ENCODE data around the gene MRGPRG.

DNA sequence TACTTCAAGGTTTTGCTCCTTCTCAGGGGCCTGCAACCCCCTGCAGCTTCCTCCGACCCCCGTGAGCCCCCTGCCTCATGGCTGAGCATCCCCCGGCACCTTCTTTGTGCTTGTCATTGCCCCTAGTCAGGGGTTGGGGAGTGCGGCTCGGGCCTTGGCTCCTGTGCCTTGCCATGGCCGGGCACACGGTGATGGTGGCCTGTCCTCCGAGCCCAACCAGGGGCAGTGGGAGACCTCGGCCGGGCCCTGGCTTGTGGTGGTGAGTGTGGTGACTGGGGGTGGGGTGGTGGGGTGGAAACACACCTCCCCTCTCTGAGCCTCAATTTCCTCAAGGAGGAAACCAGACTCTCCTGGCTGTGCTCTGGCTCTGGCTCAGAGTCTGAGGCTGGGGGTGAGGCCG is 1.5 kb upstream of the MRGPRG start:
- no peak for TF ChIP-seq CTCF (IDR thresholded peaks at IDR 0.05)
- no peak for TF ChIP-seq EP300 (IDR thresholded peaks at IDR 0.05)
- no peak for TF ChIP-seq POLR2AphosphoS5 (IDR thresholded peaks at IDR 0.05)
- TF ChIP-seq POLR2A (IDR thresholded peaks at IDR 0.05) = no peak
